ENCODE results near the gene OR2G6. TPM values are rescaled to one million over a fixed set of nuclear protein-coding genes. Genes with fewer than 3 reads are reported as not detected.
"Not testable (repeated sequence)": the region's sequence is repeated elsewhere in the genome, so short reads cannot be mapped to it uniquely, and the experiment has no call there.

The OR2G6 gene
- polyA plus RNA-seq (2011; rRNA removed) (not detected in 2 replicates), polyA minus RNA-seq (2011; rRNA and poly(A)+ RNA removed) (not detected in 2 replicates)

- H3K4me3 ChIP-seq (ENCODE audit: low read depth, low read length); CTCF ChIA-PET; DNase-seq (ENCODE audit: low read depth); H3K27me3 ChIP-seq (ENCODE audit: control insufficient read depth, insufficient read depth, low read length); POLR2A ChIA-PET; H3K36me3 ChIP-seq (ENCODE audit: control insufficient read depth, insufficient read depth, low read length): not testable (repeated sequence)
Measured at GRCh38 chr1:248507773-248508172, at the start of gene OR2G6. OR2G6 (plus strand) TSS chr1:248508073; CDS start chr1:248521647, 13,574 bp downstream.

GRCh38 chr1:248459117-248459516, 48.8 kb upstream of the OR2G6 start:
- CTCF ChIA-PET; DNase-seq (ENCODE audit: low read depth); H3K27me3 ChIP-seq (ENCODE audit: control insufficient read depth, insufficient read depth, low read length); POLR2A ChIA-PET; H3K4me3 ChIP-seq (ENCODE audit: low read depth, low read length); H3K36me3 ChIP-seq (ENCODE audit: control insufficient read depth, insufficient read depth, low read length): not testable (repeated sequence)

- no peak for DNase-seq (ENCODE audit: low read depth)
- CTCF ChIA-PET = interaction anchor here (0.7 kb wide), 1 partner anchor 274 kb away, joined by 3 read pairs; no protein-coding TSS in a partner anchor
Measured at GRCh38 chr1:248471154-248471553, 36.7 kb upstream of the OR2G6 start.

GRCh38 chr1:248472111-248472510, 35.8 kb upstream of the OR2G6 start:
- POLR2A ChIA-PET; H3K36me3 ChIP-seq (ENCODE audit: control insufficient read depth, insufficient read depth, low read length); H3K4me3 ChIP-seq (ENCODE audit: low read depth, low read length); H3K27me3 ChIP-seq (ENCODE audit: control insufficient read depth, insufficient read depth, low read length); CTCF ChIA-PET; DNase-seq (ENCODE audit: low read depth): not testable (repeated sequence)

More at GRCh38 chr1:248471154-248471553, 36.7 kb upstream of the OR2G6 start:
- TF ChIP-seq CTCF (IDR thresholded peaks at IDR 0.05; ENCODE audit: insufficient read depth, low read depth, low read length) = no peak
- no peaks in the 10 kb centered on the region for H3K27me3 ChIP-seq (ENCODE audit: control insufficient read depth, insufficient read depth, low read length)
- POLR2A ChIA-PET = no interaction called here
- no peaks in the 10 kb centered on the region for H3K36me3 ChIP-seq (ENCODE audit: control insufficient read depth, insufficient read depth, low read length)
- H3K4me3 ChIP-seq (ENCODE audit: low read depth, low read length) = no peak overlapping the region

GRCh38 chr1:248473051-248473450, 34.8 kb upstream of the OR2G6 start, which contains the start of gene OR2T3:
OR2T3 (plus strand) TSS chr1:248473351; CDS start chr1:248473351, 0 bp downstream.
- DNase-seq (ENCODE audit: low read depth); H3K36me3 ChIP-seq (ENCODE audit: control insufficient read depth, insufficient read depth, low read length): not testable (repeated sequence)

GRCh38 chr1:248475660-248476059, 32.2 kb upstream of the OR2G6 start:
- H3K36me3 ChIP-seq (ENCODE audit: control insufficient read depth, insufficient read depth, low read length); POLR2A ChIA-PET; DNase-seq (ENCODE audit: low read depth); H3K27me3 ChIP-seq (ENCODE audit: control insufficient read depth, insufficient read depth, low read length); CTCF ChIA-PET; H3K4me3 ChIP-seq (ENCODE audit: low read depth, low read length): not testable (repeated sequence)

More at GRCh38 chr1:248473051-248473450, 34.8 kb upstream of the OR2G6 start, which contains the start of gene OR2T3:
- H3K4me3 ChIP-seq (ENCODE audit: low read depth, low read length); CTCF ChIA-PET; H3K27me3 ChIP-seq (ENCODE audit: control insufficient read depth, insufficient read depth, low read length); POLR2A ChIA-PET: not testable (repeated sequence)

GRCh38 chr1:248481686-248482579, 25.9 kb upstream of the OR2G6 start:
- H3K4me3 ChIP-seq (ENCODE audit: low read depth, low read length); CTCF ChIA-PET; H3K27me3 ChIP-seq (ENCODE audit: control insufficient read depth, insufficient read depth, low read length); DNase-seq (ENCODE audit: low read depth); POLR2A ChIA-PET; H3K36me3 ChIP-seq (ENCODE audit: control insufficient read depth, insufficient read depth, low read length): not testable (repeated sequence)

- H3K4me3 ChIP-seq (ENCODE audit: low read depth, low read length); H3K27me3 ChIP-seq (ENCODE audit: control insufficient read depth, insufficient read depth, low read length); POLR2A ChIA-PET; CTCF ChIA-PET; H3K36me3 ChIP-seq (ENCODE audit: control insufficient read depth, insufficient read depth, low read length); DNase-seq (ENCODE audit: low read depth): not testable (repeated sequence)
Measured at GRCh38 chr1:248488289-248488688, 19.6 kb upstream of the OR2G6 start, which contains the start of gene OR2T5. OR2T5 (plus strand) TSS chr1:248488589; CDS start chr1:248488589, 0 bp downstream.

GRCh38 chr1:248496661-248497060, 11.2 kb upstream of the OR2G6 start:
- POLR2A ChIA-PET; H3K27me3 ChIP-seq (ENCODE audit: control insufficient read depth, insufficient read depth, low read length); CTCF ChIA-PET; DNase-seq (ENCODE audit: low read depth); H3K36me3 ChIP-seq (ENCODE audit: control insufficient read depth, insufficient read depth, low read length); H3K4me3 ChIP-seq (ENCODE audit: low read depth, low read length): not testable (repeated sequence)

GRCh38 chr1:248500305-248501035, 7.4 kb upstream of the OR2G6 start:
- H3K36me3 ChIP-seq (ENCODE audit: control insufficient read depth, insufficient read depth, low read length); CTCF ChIA-PET; DNase-seq (ENCODE audit: low read depth); H3K27me3 ChIP-seq (ENCODE audit: control insufficient read depth, insufficient read depth, low read length); POLR2A ChIA-PET; H3K4me3 ChIP-seq (ENCODE audit: low read depth, low read length): not testable (repeated sequence)

GRCh38 chr1:248510217-248510616, 2.3 kb downstream of the OR2G6 start:
- POLR2A ChIA-PET; H3K27me3 ChIP-seq (ENCODE audit: control insufficient read depth, insufficient read depth, low read length); DNase-seq (ENCODE audit: low read depth); H3K4me3 ChIP-seq (ENCODE audit: low read depth, low read length); H3K36me3 ChIP-seq (ENCODE audit: control insufficient read depth, insufficient read depth, low read length); CTCF ChIA-PET: not testable (repeated sequence)

All from BJ (cell line).